RWPE2 (cell line): ENCODE data around the gene CPT1A.

Experiments
- ATAC-seq: fragments of 200-7000 bp; cut with Tn5 transposase; 3 replicates; pipeline ENCODE4 v1.9.1; 2021; ENCODE audit warnings: low read depth
- DNase-seq: peaks from one replicate; pipeline ENCODE4 v3.0.0-alpha.2; 2020; ENCODE audit warnings: low spot score
- H3K27ac ChIP-seq: fragments of 450-650 bp; 2 replicates; pipeline ENCODE4 v1.5.1; 2017; ENCODE audit warnings: mild to moderate bottlenecking; ENCODE audit not compliant: poor library complexity, severe bottlenecking
- H3K27me3 ChIP-seq: fragments of 250-450 bp; sonication (Bioruptor Pico); 2 replicates; pipeline ENCODE4 v1.5.1; 2021; ENCODE audit warnings: mild to moderate bottlenecking, moderate library complexity; ENCODE audit not compliant: insufficient read depth, poor library complexity, severe bottlenecking
- H3K36me3 ChIP-seq: fragments of 250-450 bp; sonication (Bioruptor Pico); 2 replicates; pipeline ENCODE4 v1.5.1; 2020; ENCODE audit warnings: low read depth, mild to moderate bottlenecking, moderate library complexity
- H3K4me1 ChIP-seq: fragments of 250-450 bp; sonication (Bioruptor Pico); 2 replicates; pipeline ENCODE4 v1.5.1; 2021; ENCODE audit warnings: mild to moderate bottlenecking, moderate library complexity; ENCODE audit not compliant: insufficient read depth, poor library complexity, severe bottlenecking
- H3K4me3 ChIP-seq: fragments of 250-450 bp; sonication (Bioruptor Pico); 2 replicates; pipeline ENCODE4 v1.5.1; 2021; ENCODE audit warnings: mild to moderate bottlenecking, moderate library complexity; ENCODE audit not compliant: severe bottlenecking
- H3K9me3 ChIP-seq: fragments of 250-450 bp; sonication (Bioruptor Pico); 2 replicates; pipeline ENCODE4 v1.5.1; 2021; ENCODE audit warnings: mild to moderate bottlenecking, moderate library complexity; ENCODE audit not compliant: severe bottlenecking
- CTCF ChIP-seq: fragments of 450-650 bp; IDR thresholded peaks from one replicate; pipeline ENCODE4 v1.5.1; 2017; ENCODE audit warnings: mild to moderate bottlenecking, moderate library complexity; ENCODE audit not compliant: poor library complexity, severe bottlenecking

The CPT1A gene

GRCh38 chr11:68714060-68714856, 127.5 kb downstream of the CPT1A start:
- DNase-seq (no peak), ATAC-seq (no peak)
- Histone ChIP-seq H3K27me3 (no peaks in the 10 kb centered on the region), H3K9me3 (no peaks in the 10 kb centered on the region), H3K4me3 (no peak overlapping the region), H3K4me1 (no peaks in the 10 kb centered on the region), H3K27ac (no peak overlapping the region), H3K36me3 (no peaks in the 10 kb centered on the region)
- TF ChIP-seq CTCF = no peak

- no peaks in the 10 kb centered on the region for H3K36me3 ChIP-seq
- no peaks in the 10 kb centered on the region for H3K27me3 ChIP-seq
- no peak for TF ChIP-seq CTCF
- H3K27ac ChIP-seq = no peak overlapping the region
- H3K4me3 ChIP-seq = no peak overlapping the region
- no peak for ATAC-seq
- no peaks in the 10 kb centered on the region for H3K4me1 ChIP-seq
- no peaks in the 10 kb centered on the region for H3K9me3 ChIP-seq
- DNase-seq = no peak
Measured at GRCh38 chr11:68711114-68711513, 130.6 kb downstream of the CPT1A start.

- Histone ChIP-seq H3K4me3 (no peak overlapping the region), H3K27me3 (no peaks in the 10 kb centered on the region), H3K9me3 (no peaks in the 10 kb centered on the region), H3K4me1 (no peaks in the 10 kb centered on the region), H3K27ac (no peak overlapping the region), H3K36me3 (no peaks in the 10 kb centered on the region)
- no peak for TF ChIP-seq CTCF
- DNase-seq = no peak
- ATAC-seq = no peak
Measured at GRCh38 chr11:68710409-68710808, 131.3 kb downstream of the CPT1A start.

GRCh38 chr11:68709062-68709461, 132.7 kb downstream of the CPT1A start:
- Histone ChIP-seq H3K4me3 (no peak overlapping the region), H3K27ac (no peak overlapping the region), H3K36me3 (no peaks in the 10 kb centered on the region), H3K27me3 (no peaks in the 10 kb centered on the region), H3K4me1 (no peaks in the 10 kb centered on the region), H3K9me3 (no peaks in the 10 kb centered on the region)
- no peak for DNase-seq
- ATAC-seq = no peak
- TF ChIP-seq CTCF = no peak

- no peak for TF ChIP-seq CTCF
- no peaks in the 10 kb centered on the region for H3K27me3 ChIP-seq
- H3K36me3 ChIP-seq = no peaks in the 10 kb centered on the region
- H3K9me3 ChIP-seq = no peaks in the 10 kb centered on the region
- no peak for ATAC-seq
- no peak overlapping the region for H3K4me3 ChIP-seq
- no peak for DNase-seq
- H3K27ac ChIP-seq = no peak overlapping the region
- H3K4me1 ChIP-seq = no peaks in the 10 kb centered on the region
Measured at GRCh38 chr11:68707527-68707926, 134.2 kb downstream of the CPT1A start.
